HEK293T (cell line): ENCODE results near the gene CSRNP2.

Experiments
- CTBP1 ChIP-seq: fragments of 450-650 bp; IDR thresholded peaks from 2 replicates; pipeline ENCODE4 v1.6.1; 2016; ENCODE audit warnings: borderline replicate concordance
- FOXM1 ChIP-seq: fragments of 450-650 bp; IDR thresholded peaks from 2 replicates; pipeline ENCODE4 v1.6.1; 2017; ENCODE audit warnings: mild to moderate bottlenecking, borderline replicate concordance
- HDGF ChIP-seq: fragments of 450-650 bp; IDR thresholded peaks from 2 replicates; pipeline ENCODE4 v1.6.1; 2017; ENCODE audit warnings: antibody characterized with exemption, borderline replicate concordance
- NFRKB ChIP-seq: fragments of 450-650 bp; IDR thresholded peaks from 2 replicates; pipeline ENCODE4 v1.6.1; 2016; ENCODE audit warnings: mild to moderate bottlenecking, moderate library complexity
- PKNOX1 ChIP-seq: fragments of 450-650 bp; IDR thresholded peaks from 2 replicates; pipeline ENCODE4 v1.6.1; 2016
- SP1 ChIP-seq: fragments of 450-650 bp; IDR thresholded peaks from 2 replicates; pipeline ENCODE4 v1.6.1; 2017
- SUZ12 ChIP-seq: fragments of 450-650 bp; IDR thresholded peaks from 2 replicates; pipeline ENCODE4 v1.6.1; 2016; ENCODE audit warnings: mild to moderate bottlenecking

GRCh38 chr12:51048661-51049251, 34.6 kb downstream of the CSRNP2 start:
- TF ChIP-seq NFRKB (no peak), CTBP1 (no peak), FOXM1 (no peak), HDGF (no peak), PKNOX1 (no peak), SUZ12 (no peak), SP1 (no peak)
